MM.1S (cell line): ENCODE data around the gene NEK11.
A peak's percentile ranks its signal among the peaks of the same experiment; 100 is the strongest.

Experiments
- DNase-seq: peaks from one replicate; pipeline ENCODE4 v3.0.0-alpha.2; 2015
- H2AFZ ChIP-seq: fragments of 300-600 bp; sonication (generic); 2 replicates; pipeline ENCODE4 v1.6.0; 2016; ENCODE audit warnings: antibody characterized with exemption, low read length
- H3F3A ChIP-seq: fragments of 300-600 bp; sonication (generic); 2 replicates; pipeline ENCODE4 v1.6.1; 2016; ENCODE audit warnings: mild to moderate bottlenecking, antibody characterized with exemption, low read length, moderate library complexity, mixed read lengths; ENCODE audit not compliant: insufficient read depth
- H3K27ac ChIP-seq: fragments of 300-600 bp; sonication (generic); 2 replicates; pipeline ENCODE4 v1.5.1; 2016; ENCODE audit warnings: mild to moderate bottlenecking, low read length
- H3K27me3 ChIP-seq: fragments of 300-600 bp; sonication (generic); replicated peaks from 2 replicates; pipeline ENCODE4 v1.6.0; 2016; ENCODE audit warnings: low read length; ENCODE audit not compliant: insufficient read depth
- H3K36me3 ChIP-seq: fragments of 300-600 bp; sonication (generic); replicated peaks from 2 replicates; pipeline ENCODE4 v1.6.1; 2016; ENCODE audit warnings: mild to moderate bottlenecking, low read length, mixed read lengths; ENCODE audit not compliant: insufficient read depth
- H3K4me1 ChIP-seq: fragments of 300-600 bp; sonication (generic); 2 replicates; pipeline ENCODE4 v1.6.1; 2016; ENCODE audit warnings: low read length, mixed read lengths
- H3K4me2 ChIP-seq: fragments of 300-600 bp; sonication (generic); 2 replicates; pipeline ENCODE4 v1.6.0; 2016; ENCODE audit warnings: low read depth, low read length
- H3K4me3 ChIP-seq: fragments of 300-600 bp; sonication (generic); 2 replicates; pipeline ENCODE4 v1.5.1; 2016; ENCODE audit warnings: low read length, mixed read lengths
- H3K79me2 ChIP-seq: fragments of 300-600 bp; sonication (generic); 2 replicates; pipeline ENCODE4 v1.6.1; 2016; ENCODE audit warnings: mixed run types, low read length, mixed read lengths
- H3K9ac ChIP-seq: fragments of 300-600 bp; sonication (generic); 2 replicates; pipeline ENCODE4 v1.6.1; 2016; ENCODE audit warnings: low read length, mixed read lengths
- H3K9me2 ChIP-seq: fragments of 300-600 bp; sonication (generic); replicated peaks from 2 replicates; pipeline ENCODE4 v1.6.1; 2016; ENCODE audit warnings: mild to moderate bottlenecking, low read length, mixed read lengths; ENCODE audit not compliant: insufficient read depth
- H3K9me3 ChIP-seq: fragments of 300-600 bp; sonication (generic); replicated peaks from 2 replicates; pipeline ENCODE4 v1.6.1; 2016; ENCODE audit warnings: mild to moderate bottlenecking, low read length, mixed read lengths; ENCODE audit not compliant: insufficient read depth
- H4K20me1 ChIP-seq: fragments of 300-600 bp; sonication (generic); 2 replicates; pipeline ENCODE4 v1.6.1; 2016; ENCODE audit warnings: mild to moderate bottlenecking, low read length, moderate library complexity, mixed read lengths; ENCODE audit not compliant: insufficient read depth
- EZH2 ChIP-seq: fragments of 300-600 bp; sonication (generic); optimal IDR thresholded peaks from 2 replicates; pipeline ENCODE3; 2017; ENCODE audit warnings: low read depth, mild to moderate bottlenecking, antibody characterized with exemption, low read length, mixed read lengths
- EZH2phosphoT487 ChIP-seq: fragments of 300-600 bp; sonication (generic); IDR thresholded peaks from 2 replicates; pipeline ENCODE4 v1.6.1; 2018; ENCODE audit warnings: antibody characterized with exemption, low read length
- TF ChIP-seq, protein P1 (sequence below): fragments of 300-600 bp; sonication (generic); IDR thresholded peaks from 2 replicates; pipeline ENCODE4 v1.5.1; 2016; ENCODE audit warnings: antibody characterized with exemption, low read length, mixed read lengths

Gene NEK11

GRCh38 chr3:131028844-131029243 is 2.2 kb downstream of the NEK11 start:
- Histone ChIP-seq H3K27ac (no peak overlapping the region), H3K27me3 (no peaks in the 10 kb centered on the region), H3K79me2 (no peaks in the 10 kb centered on the region), H3K9me2 (no peaks in the 10 kb centered on the region), H2AFZ (no peak overlapping the region), H3K4me1 (peaks cover 15% of the 10 kb centered on the region), H3K36me3 (no peaks in the 10 kb centered on the region), H3K4me2 (no peak overlapping the region), H3F3A (no peaks in the 10 kb centered on the region), H3K4me3 (no peak overlapping the region), H4K20me1 (no peaks in the 10 kb centered on the region), H3K9me3 (no peaks in the 10 kb centered on the region), H3K9ac (no peak overlapping the region)
- TF ChIP-seq EZH2, result no peak
- no peak for TF ChIP-seq EZH2phosphoT487
- TF ChIP-seq, protein P1, sequence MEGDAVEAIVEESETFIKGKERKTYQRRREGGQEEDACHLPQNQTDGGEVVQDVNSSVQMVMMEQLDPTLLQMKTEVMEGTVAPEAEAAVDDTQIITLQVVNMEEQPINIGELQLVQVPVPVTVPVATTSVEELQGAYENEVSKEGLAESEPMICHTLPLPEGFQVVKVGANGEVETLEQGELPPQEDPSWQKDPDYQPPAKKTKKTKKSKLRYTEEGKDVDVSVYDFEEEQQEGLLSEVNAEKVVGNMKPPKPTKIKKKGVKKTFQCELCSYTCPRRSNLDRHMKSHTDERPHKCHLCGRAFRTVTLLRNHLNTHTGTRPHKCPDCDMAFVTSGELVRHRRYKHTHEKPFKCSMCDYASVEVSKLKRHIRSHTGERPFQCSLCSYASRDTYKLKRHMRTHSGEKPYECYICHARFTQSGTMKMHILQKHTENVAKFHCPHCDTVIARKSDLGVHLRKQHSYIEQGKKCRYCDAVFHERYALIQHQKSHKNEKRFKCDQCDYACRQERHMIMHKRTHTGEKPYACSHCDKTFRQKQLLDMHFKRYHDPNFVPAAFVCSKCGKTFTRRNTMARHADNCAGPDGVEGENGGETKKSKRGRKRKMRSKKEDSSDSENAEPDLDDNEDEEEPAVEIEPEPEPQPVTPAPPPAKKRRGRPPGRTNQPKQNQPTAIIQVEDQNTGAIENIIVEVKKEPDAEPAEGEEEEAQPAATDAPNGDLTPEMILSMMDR, result no peak
- no peak for DNase-seq

- H3K4me3 ChIP-seq, result no peak overlapping the region
- H2AFZ ChIP-seq, result no peak overlapping the region
- no peaks in the 10 kb centered on the region for H4K20me1 ChIP-seq
- TF ChIP-seq EZH2 (no peak), EZH2phosphoT487 (no peak)
- TF ChIP-seq, protein P1, result no peak
- no peaks in the 10 kb centered on the region for H3K27me3 ChIP-seq
- H3K4me1 ChIP-seq, result peaks cover 4% of the 10 kb centered on the region; the same call in 1 of the 2 replicates
- DNase-seq, result no peak
- H3K9me2 ChIP-seq, result no peaks in the 10 kb centered on the region
- H3K4me2 ChIP-seq, result no peak overlapping the region
- no peaks in the 10 kb centered on the region for H3K36me3 ChIP-seq
- H3F3A ChIP-seq, result no peaks in the 10 kb centered on the region
- H3K27ac ChIP-seq, result no peak overlapping the region
- no peaks in the 10 kb centered on the region for H3K9me3 ChIP-seq
- H3K79me2 ChIP-seq, result no peaks in the 10 kb centered on the region
- no peak overlapping the region for H3K9ac ChIP-seq
Measured at GRCh38 chr3:131031660-131032059, 5.0 kb downstream of the NEK11 start.

DNA sequence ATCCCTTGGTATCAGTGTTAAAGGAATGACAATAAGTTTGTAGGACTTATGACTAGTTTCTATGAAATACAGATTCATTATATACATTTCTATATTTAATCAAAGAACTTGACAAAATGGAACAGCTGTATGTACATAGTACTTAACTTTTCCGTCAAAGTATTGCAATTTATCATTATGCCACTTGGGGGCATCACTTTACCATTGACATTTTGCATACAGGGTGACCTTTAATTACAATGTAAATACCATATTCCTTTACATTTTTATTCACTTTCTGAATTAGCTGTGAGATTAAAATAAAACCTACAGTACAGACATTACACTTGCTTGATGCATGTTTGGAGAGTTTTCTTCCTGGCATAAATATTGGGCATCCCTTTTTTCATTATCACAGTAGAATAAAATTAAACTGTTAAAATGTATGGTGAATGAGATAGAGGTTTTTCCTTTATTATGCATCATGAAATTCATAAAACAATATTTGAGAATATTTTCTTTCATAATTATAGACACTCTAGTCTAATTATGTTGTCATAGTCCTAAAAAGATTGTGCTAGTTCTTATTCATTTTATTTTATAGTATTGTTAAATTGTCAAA is 6.9 kb downstream of the NEK11 start:
- Histone ChIP-seq H3K4me3 (no peak overlapping the region), H3K9me2 (no peaks in the 10 kb centered on the region), H3K79me2 (no peaks in the 10 kb centered on the region), H3K27me3 (no peaks in the 10 kb centered on the region), H3K4me2 (no peak overlapping the region), H3K27ac (no peak overlapping the region), H4K20me1 (no peaks in the 10 kb centered on the region), H3K36me3 (no peaks in the 10 kb centered on the region), H3K9ac (no peak overlapping the region), H2AFZ (no peak overlapping the region), H3K9me3 (no peaks in the 10 kb centered on the region), H3F3A (no peaks in the 10 kb centered on the region), H3K4me1 (no peaks in the 10 kb centered on the region)
- peak; percentile 69 for DNase-seq
- TF ChIP-seq EZH2phosphoT487, result no peak
- TF ChIP-seq, protein P1, result peak; percentile 73
- TF ChIP-seq EZH2, result no peak
